ENCODE data around the gene NANOS2. TPM values are rescaled to one million over a fixed set of nuclear protein-coding genes. Genes with fewer than 3 reads are reported as not detected.

NANOS2 gene
- total and polyA plus RNA-seq, 9 of the 15 experiments (the other 6 are each of a cell fraction or from before 2014, with no cell fraction given) = not detected

DNA sequence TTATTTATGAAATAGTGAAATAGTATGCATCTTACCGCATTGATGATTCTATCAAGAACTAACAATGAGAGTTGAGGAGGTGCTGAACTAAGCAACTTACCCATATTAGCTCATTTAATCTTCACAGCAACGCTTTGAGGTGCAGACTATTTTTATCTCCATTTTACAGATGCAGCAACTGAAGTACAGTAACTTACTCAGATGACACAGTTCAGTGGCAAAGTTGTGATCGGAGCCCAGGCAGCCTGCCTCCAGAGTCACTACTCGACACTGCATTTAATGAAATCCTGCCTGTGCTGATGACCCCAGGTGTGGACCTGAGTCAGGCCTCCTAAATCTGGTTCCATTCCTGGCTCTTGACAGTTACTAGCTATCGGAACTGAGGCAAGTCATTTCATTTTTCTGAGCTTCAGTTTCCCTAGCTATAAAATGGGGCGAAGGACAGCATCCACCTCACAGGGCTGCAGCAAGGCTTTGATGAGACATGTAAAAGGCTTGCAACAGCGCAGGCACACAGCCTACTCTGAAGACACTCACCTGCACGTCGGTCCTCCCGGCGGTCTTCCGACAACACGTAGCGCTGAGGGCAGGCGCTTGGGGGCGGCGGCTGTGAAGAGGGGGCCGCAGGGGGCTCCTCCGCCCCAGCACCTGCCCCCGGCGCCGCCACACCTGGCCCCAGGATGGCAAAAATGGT lies 13.7 kb downstream of the NANOS2 start:
- H3K27me3 ChIP-seq (ENCODE audit: control insufficient read depth in 2 of 2, insufficient read depth in 2 of 2, low read length in 2 of 2) = no peaks in the 10 kb centered on the region
- peak overlapping the region; percentile 58 for H3K4me2 ChIP-seq (ENCODE audit: insufficient read depth, low read length)
- no TSS peak for BruUV-seq (replicated peaks)
- H3K9me1 ChIP-seq (ENCODE audit: control insufficient read depth, insufficient read depth, low read length) = no peaks in the 10 kb centered on the region
- CTCF ChIA-PET (ENCODE audit: low intra/inter-chr PET ratio) = no interaction called here
- POLR2A ChIA-PET = interaction anchor here (0.8 to 1.7 kb wide), 3 partner anchors 10 to 13 kb away, joined by 3 to 4 read pairs (median 4); no protein-coding TSS in a partner anchor
- intact Hi-C loops (cut with micrococcal nuclease) (no loop called here), in situ Hi-C loops (cut with MboI) (no loop called here)
- no peak for ATAC-seq
- no peak overlapping the region for H2AFZ ChIP-seq (ENCODE audit: low read depth, low read length)
- peak overlapping the region; percentile 4; the same call in 1 of the 3 replicates for H3K27ac ChIP-seq (ENCODE audit: extremely low read depth, low read depth, low read length)
- H3K36me3 ChIP-seq (ENCODE audit: control insufficient read depth, insufficient read depth, low read length) = peaks cover 29% of the 10 kb centered on the region
- H3K9ac ChIP-seq (ENCODE audit: insufficient read depth in 1 of 2, low read depth in 2 of 2, low read length in 2 of 2) = peak overlapping the region in 1 of 2 experiments; percentile 94; a peak in 2 of 4 replicates
- H3K4me1 ChIP-seq (replicated peaks in 1 of 2; ENCODE audit: control insufficient read depth in 2 of 2, insufficient read depth in 2 of 2, low read length in 2 of 2) = peaks cover 6 to 25% of the 10 kb centered on the region in 2 experiments; a peak in 4 of 5 replicates
- peaks cover 20% of the 10 kb centered on the region for H3K79me2 ChIP-seq (ENCODE audit: control insufficient read depth, insufficient read depth, low read length)
- FAIRE-seq = peak; percentile 66
- WGBS (ENCODE audit: insufficient coverage, low coverage, missing lambda C conversion rate) = 53% methylated on average over 15 of the region's 22 CpGs
- H4K20me1 ChIP-seq (replicated peaks; ENCODE audit: control insufficient read depth, insufficient read depth, low read length) = no peaks in the 10 kb centered on the region
- H3K9me3 ChIP-seq (replicated peaks; ENCODE audit: control insufficient read depth, insufficient read depth, low read depth, low read length) = no peaks in the 10 kb centered on the region
- TF ChIP-seq CHCHD3 (CRISPR knock-in tag; IDR thresholded peaks at IDR 0.05) (no peak), STAT5A (IDR thresholded peaks at IDR 0.05; ENCODE audit: borderline replicate concordance, low read length) (no peak), CBFA2T3 (IDR thresholded peaks at IDR 0.05) (0 out of 2 replicates have a peak, but pooled peaks have one; percentile 30), NFYB (IDR thresholded peaks at IDR 0.05; ENCODE audit: extremely low read depth, insufficient read length) (no peak), MTA3 (IDR thresholded peaks at IDR 0.05; ENCODE audit: borderline replicate concordance) (no peak), KDM2B (CRISPR knock-in tag; IDR thresholded peaks at IDR 0.05) (no peak), ZNF830 (CRISPR knock-in tag; IDR thresholded peaks at IDR 0.05) (no peak), RBM25 (IDR thresholded peaks at IDR 0.05; ENCODE audit: low read depth, low read length, severe bottlenecking) (peak; percentile 36), BCOR (IDR thresholded peaks at IDR 0.05) (peak; percentile 32; the same call in 1 of the 2 replicates), BRD4 (IDR thresholded peaks at IDR 0.05) (no peak), RBM14 (IDR thresholded peaks at IDR 0.05; ENCODE audit: borderline replicate concordance, insufficient read depth, low read depth, low read length) (0 out of 2 replicates have a peak, but pooled peaks have one; percentile 66)
- TF ChIP-seq, protein P1, sequence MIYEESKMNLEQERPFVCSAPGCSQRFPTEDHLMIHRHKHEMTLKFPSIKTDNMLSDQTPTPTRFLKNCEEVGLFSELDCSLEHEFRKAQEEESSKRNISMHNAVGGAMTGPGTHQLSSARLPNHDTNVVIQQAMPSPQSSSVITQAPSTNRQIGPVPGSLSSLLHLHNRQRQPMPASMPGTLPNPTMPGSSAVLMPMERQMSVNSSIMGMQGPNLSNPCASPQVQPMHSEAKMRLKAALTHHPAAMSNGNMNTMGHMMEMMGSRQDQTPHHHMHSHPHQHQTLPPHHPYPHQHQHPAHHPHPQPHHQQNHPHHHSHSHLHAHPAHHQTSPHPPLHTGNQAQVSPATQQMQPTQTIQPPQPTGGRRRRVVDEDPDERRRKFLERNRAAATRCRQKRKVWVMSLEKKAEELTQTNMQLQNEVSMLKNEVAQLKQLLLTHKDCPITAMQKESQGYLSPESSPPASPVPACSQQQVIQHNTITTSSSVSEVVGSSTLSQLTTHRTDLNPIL (CRISPR knock-in tag; IDR thresholded peaks at IDR 0.05) = no peak
- TF ChIP-seq, protein P2, sequence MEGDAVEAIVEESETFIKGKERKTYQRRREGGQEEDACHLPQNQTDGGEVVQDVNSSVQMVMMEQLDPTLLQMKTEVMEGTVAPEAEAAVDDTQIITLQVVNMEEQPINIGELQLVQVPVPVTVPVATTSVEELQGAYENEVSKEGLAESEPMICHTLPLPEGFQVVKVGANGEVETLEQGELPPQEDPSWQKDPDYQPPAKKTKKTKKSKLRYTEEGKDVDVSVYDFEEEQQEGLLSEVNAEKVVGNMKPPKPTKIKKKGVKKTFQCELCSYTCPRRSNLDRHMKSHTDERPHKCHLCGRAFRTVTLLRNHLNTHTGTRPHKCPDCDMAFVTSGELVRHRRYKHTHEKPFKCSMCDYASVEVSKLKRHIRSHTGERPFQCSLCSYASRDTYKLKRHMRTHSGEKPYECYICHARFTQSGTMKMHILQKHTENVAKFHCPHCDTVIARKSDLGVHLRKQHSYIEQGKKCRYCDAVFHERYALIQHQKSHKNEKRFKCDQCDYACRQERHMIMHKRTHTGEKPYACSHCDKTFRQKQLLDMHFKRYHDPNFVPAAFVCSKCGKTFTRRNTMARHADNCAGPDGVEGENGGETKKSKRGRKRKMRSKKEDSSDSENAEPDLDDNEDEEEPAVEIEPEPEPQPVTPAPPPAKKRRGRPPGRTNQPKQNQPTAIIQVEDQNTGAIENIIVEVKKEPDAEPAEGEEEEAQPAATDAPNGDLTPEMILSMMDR (IDR thresholded peaks at IDR 0.05 in 2 of 3, conservative IDR thresholded peaks at IDR 0.05 in 1 of 3; ENCODE audit: insufficient read depth in 2 of 3, low read depth in 1 of 3, low read length in 3 of 3) = 0 out of 6 replicates have a peak, but pooled peaks of 2 of the 3 experiments have one; percentile 1 to 3
- TF ChIP-seq, protein P3, sequence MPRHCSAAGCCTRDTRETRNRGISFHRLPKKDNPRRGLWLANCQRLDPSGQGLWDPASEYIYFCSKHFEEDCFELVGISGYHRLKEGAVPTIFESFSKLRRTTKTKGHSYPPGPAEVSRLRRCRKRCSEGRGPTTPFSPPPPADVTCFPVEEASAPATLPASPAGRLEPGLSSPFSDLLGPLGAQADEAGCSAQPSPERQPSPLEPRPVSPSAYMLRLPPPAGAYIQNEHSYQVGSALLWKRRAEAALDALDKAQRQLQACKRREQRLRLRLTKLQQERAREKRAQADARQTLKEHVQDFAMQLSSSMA (CRISPR knock-in tag; IDR thresholded peaks at IDR 0.05) = no peak
- H3K4me3 ChIP-seq = 0 out of 2 replicates have a peak overlapping the region, but pooled peaks have one; percentile 52
- DNase-seq (ENCODE audit: extremely low read depth in 1 of 4, low spot score in 3 of 4) = peak in 1 of 4 experiments; percentile 56

All from K562 (cell line).